HG03095 (cell line): ENCODE data around the gene TMCO5A.
"Not testable (repeated sequence)": the region's sequence is repeated elsewhere in the genome, so short reads cannot be mapped to it uniquely, and the experiment has no call there.

Source experiments
- ATAC-seq: cut with Tn5 transposase; IDR thresholded peaks from one replicate; pipeline ENCODE4 v1.9.1; 2021; ENCODE audit warnings: moderate library complexity; ENCODE audit not compliant: unreplicated experiment

The TMCO5A gene

GRCh38 chr15:37934340-37934739, at the start of gene TMCO5A:
TSS of gene TMCO5A (plus strand) at chr15:37934640. CDS start at chr15:37936324, 1,684 bp downstream.
- no peak for ATAC-seq

GRCh38 chr15:37885651-37886050, 48.8 kb upstream of the TMCO5A start:
- no peak for ATAC-seq

GRCh38 chr15:37888356-37888755, 46.1 kb upstream of the TMCO5A start:
- ATAC-seq: no peak

- ATAC-seq: no peak
Observed at GRCh38 chr15:37891766-37892368, 42.6 kb upstream of the TMCO5A start.

GRCh38 chr15:37893309-37893708, 41.1 kb upstream of the TMCO5A start:
- ATAC-seq: no peak

- ATAC-seq: no peak
Observed at GRCh38 chr15:37898362-37898761, 36.1 kb upstream of the TMCO5A start.

GRCh38 chr15:37900326-37901221, 33.9 kb upstream of the TMCO5A start:
- ATAC-seq: no peak

GRCh38 chr15:37902126-37902525, 32.3 kb upstream of the TMCO5A start:
- no peak for ATAC-seq

- no peak for ATAC-seq
Observed at GRCh38 chr15:37903919-37904625, 30.4 kb upstream of the TMCO5A start.

GRCh38 chr15:37907136-37907535, 27.3 kb upstream of the TMCO5A start:
- no peak for ATAC-seq

- no peak for ATAC-seq
Observed at GRCh38 chr15:37921527-37922385, 12.7 kb upstream of the TMCO5A start.

GRCh38 chr15:37926136-37926535, 8.3 kb upstream of the TMCO5A start:
- ATAC-seq: no peak

GRCh38 chr15:37929238-37929637, 5.2 kb upstream of the TMCO5A start:
- no peak for ATAC-seq

GRCh38 chr15:37931321-37931720, 3.1 kb upstream of the TMCO5A start:
- ATAC-seq: no peak

GRCh38 chr15:37931868-37932267, 2.6 kb upstream of the TMCO5A start:
- ATAC-seq: no peak

GRCh38 chr15:37932549-37932948, 1.9 kb upstream of the TMCO5A start:
- ATAC-seq: no peak

- ATAC-seq: no peak
Observed at GRCh38 chr15:37933666-37934065, 774 bp upstream of the TMCO5A start.

GRCh38 chr15:37940876-37941275, 6.4 kb downstream of the TMCO5A start:
- ATAC-seq: no peak

GRCh38 chr15:37941779-37942178, 7.3 kb downstream of the TMCO5A start:
- ATAC-seq: no peak

GRCh38 chr15:37951999-37952398, 17.6 kb downstream of the TMCO5A start:
- no peak for ATAC-seq

GRCh38 chr15:37960742-37961141, 26.3 kb downstream of the TMCO5A start:
- not testable (repeated sequence) for ATAC-seq
